ENCODE data around the gene RNF13.

The RNF13 gene

GRCh38 chr3:149858911-149859310, 45.9 kb downstream of the RNF13 start:
- Histone ChIP-seq H3K4me3 (replicated peaks; ENCODE audit: insufficient read depth, low read length) (no peak overlapping the region), H3K27ac (replicated peaks) (no peak overlapping the region), H3K27me3 (ENCODE audit: insufficient read depth, poor library complexity, severe bottlenecking) (no peaks in the 10 kb centered on the region)
- no peak for DNase-seq (ENCODE audit: low read depth in 1 of 2, low spot score in 1 of 2)
- no peak for TF ChIP-seq SPI1 (IDR thresholded peaks at IDR 0.05; ENCODE audit: borderline replicate concordance, low read depth)
- no peak for TF ChIP-seq REST (IDR thresholded peaks at IDR 0.05; ENCODE audit: insufficient replicate concordance, low read depth)
- no peak for TF ChIP-seq POLR2AphosphoS5 (IDR thresholded peaks at IDR 0.05; ENCODE audit: low read depth)
- TF ChIP-seq GABPA (IDR thresholded peaks at IDR 0.05; ENCODE audit: low read depth), result no peak
- TF ChIP-seq CTCF (IDR thresholded peaks at IDR 0.05; ENCODE audit: insufficient read depth, low read length), result no peak

GRCh38 chr3:149860881-149861280, 47.9 kb downstream of the RNF13 start:
- H3K4me3 ChIP-seq (replicated peaks; ENCODE audit: insufficient read depth, low read length), result no peak overlapping the region
- no peaks in the 10 kb centered on the region for H3K27me3 ChIP-seq (ENCODE audit: insufficient read depth, poor library complexity, severe bottlenecking)
- TF ChIP-seq SPI1 (IDR thresholded peaks at IDR 0.05; ENCODE audit: borderline replicate concordance, low read depth), result no peak
- TF ChIP-seq GABPA (IDR thresholded peaks at IDR 0.05; ENCODE audit: low read depth), result no peak
- TF ChIP-seq REST (IDR thresholded peaks at IDR 0.05; ENCODE audit: insufficient replicate concordance, low read depth), result no peak
- TF ChIP-seq POLR2AphosphoS5 (IDR thresholded peaks at IDR 0.05; ENCODE audit: low read depth), result no peak
- no peak for TF ChIP-seq CTCF (IDR thresholded peaks at IDR 0.05; ENCODE audit: insufficient read depth, low read length)

GRCh38 chr3:149867563-149867962, 54.5 kb downstream of the RNF13 start:
- Histone ChIP-seq H3K27ac (replicated peaks) (no peak overlapping the region), H3K27me3 (ENCODE audit: insufficient read depth, poor library complexity, severe bottlenecking) (no peaks in the 10 kb centered on the region), H3K4me3 (replicated peaks; ENCODE audit: insufficient read depth, low read length) (no peak overlapping the region)
- no peak for DNase-seq (ENCODE audit: low read depth in 1 of 2, low spot score in 1 of 2)
- TF ChIP-seq CTCF (IDR thresholded peaks at IDR 0.05; ENCODE audit: insufficient read depth, low read length) (no peak), SPI1 (IDR thresholded peaks at IDR 0.05; ENCODE audit: borderline replicate concordance, low read depth) (no peak), GABPA (IDR thresholded peaks at IDR 0.05; ENCODE audit: low read depth) (no peak), REST (IDR thresholded peaks at IDR 0.05; ENCODE audit: insufficient replicate concordance, low read depth) (no peak), POLR2AphosphoS5 (IDR thresholded peaks at IDR 0.05; ENCODE audit: low read depth) (no peak)

More at GRCh38 chr3:149860881-149861280, 47.9 kb downstream of the RNF13 start:
- no peak for DNase-seq (ENCODE audit: low read depth in 1 of 2, low spot score in 1 of 2)
- no peak overlapping the region for H3K27ac ChIP-seq (replicated peaks)

Measured in HL-60 (cell line).